ENCODE measurements around the gene FIGNL2.

FIGNL2 gene

GRCh38 chr12:51855586-51856428 is 7.3 kb upstream of the FIGNL2 start:
- DNase-seq (ENCODE audit: low read depth in 2 of 2): no peak

GRCh38 chr12:51852404-51853137 is 4.1 kb upstream of the FIGNL2 start:
- DNase-seq (ENCODE audit: low read depth in 2 of 2): no peak

- DNase-seq (ENCODE audit: low read depth in 2 of 2): no peak
Measured at GRCh38 chr12:51851413-51852124, 3.1 kb upstream of the FIGNL2 start.

- no peak for DNase-seq (ENCODE audit: low read depth in 2 of 2)
Measured at GRCh38 chr12:51850965-51851299, 2.4 kb upstream of the FIGNL2 start.

- no peak for DNase-seq (ENCODE audit: low read depth in 2 of 2)
Measured at GRCh38 chr12:51850081-51850964, 1.8 kb upstream of the FIGNL2 start.

- no peak for DNase-seq (ENCODE audit: low read depth in 2 of 2)
Measured at GRCh38 chr12:51848841-51849735, 570 bp upstream of the FIGNL2 start.

- DNase-seq (ENCODE audit: low read depth in 2 of 2): no peak
Measured at GRCh38 chr12:51847643-51848325, 734 bp downstream of the FIGNL2 start.

GRCh38 chr12:51846911-51847642 is 1.4 kb downstream of the FIGNL2 start:
- DNase-seq (ENCODE audit: low read depth in 2 of 2): peak in 1 of 2 donors; percentile 33

- no peak for DNase-seq (ENCODE audit: low read depth in 2 of 2)
Measured at GRCh38 chr12:51846271-51846691, 2.2 kb downstream of the FIGNL2 start.

- DNase-seq (ENCODE audit: low read depth in 2 of 2): no peak
Measured at GRCh38 chr12:51845482-51845881, 3.0 kb downstream of the FIGNL2 start.

GRCh38 chr12:51844854-51845253 is 3.7 kb downstream of the FIGNL2 start:
- no peak for DNase-seq (ENCODE audit: low read depth in 2 of 2)

GRCh38 chr12:51841727-51842126 is 6.8 kb downstream of the FIGNL2 start:
- DNase-seq (ENCODE audit: low read depth in 2 of 2): no peak

GRCh38 chr12:51840966-51841365 is 7.6 kb downstream of the FIGNL2 start:
- DNase-seq (ENCODE audit: low read depth in 2 of 2): no peak

GRCh38 chr12:51839310-51839947 is 9.1 kb downstream of the FIGNL2 start:
- no peak for DNase-seq (ENCODE audit: low read depth in 2 of 2)

GRCh38 chr12:51838762-51839161 is 9.8 kb downstream of the FIGNL2 start:
- no peak for DNase-seq (ENCODE audit: low read depth in 2 of 2)

GRCh38 chr12:51838036-51838435 is 10.5 kb downstream of the FIGNL2 start:
- no peak for DNase-seq (ENCODE audit: low read depth in 2 of 2)

GRCh38 chr12:51837286-51837685 is 11.2 kb downstream of the FIGNL2 start:
- DNase-seq (ENCODE audit: low read depth in 2 of 2): no peak

GRCh38 chr12:51836827-51837173 is 11.7 kb downstream of the FIGNL2 start:
- no peak for DNase-seq (ENCODE audit: low read depth in 2 of 2)

Measured in stimulated activated CD4-positive, alpha-beta T cell treated with anti-CD3 and anti-CD28 coated beads, Interleukin-1b, Interleukin-23, amount 100 ng/mL, for 1 hour (primary cell).